Activated CD4-positive, alpha-beta memory T cell treated with anti-CD3 and anti-CD28 coated beads for 36 hours (primary cell): ENCODE results near the gene PLVAP. TPM values are rescaled to one million over a fixed set of nuclear protein-coding genes. Genes with fewer than 3 reads are reported as not detected.

Experiments used
- CTCF ChIA-PET: fragments of 350-600 bp; sonication (Branson Sonifier 250); formaldehyde crosslinking; loops from one replicate; lab custom pipeline; 2021; ENCODE audit warnings: antibody characterized with exemption, inconsistent platforms; lab: Charles Lee
- POLR2A ChIA-PET: fragments of 350-600 bp; sonication (Branson Sonifier 250); formaldehyde crosslinking; loops from one replicate; lab custom pipeline; 2021; ENCODE audit warnings: antibody characterized with exemption; lab: Charles Lee
- DNase-seq: peaks from one replicate; pipeline ENCODE4 v3.0.0-alpha.2; 2020
- H3K27ac Mint-ChIP-seq: one replicate; pipeline ENCODE4 v1.8.0; 2021; ENCODE audit warnings: mixed read lengths
- H3K27me3 Mint-ChIP-seq: one replicate; pipeline ENCODE4 v1.8.0; 2021; ENCODE audit warnings: mixed read lengths
- H3K36me3 Mint-ChIP-seq: one replicate; pipeline ENCODE4 v1.8.0; 2021; ENCODE audit warnings: mixed read lengths
- H3K4me1 Mint-ChIP-seq: one replicate; pipeline ENCODE4 v1.8.0; 2021; ENCODE audit warnings: low read depth, mixed read lengths
- H3K4me3 Mint-ChIP-seq: one replicate; pipeline ENCODE4 v1.8.0; 2021; ENCODE audit warnings: mild to moderate bottlenecking, mixed read lengths
- H3K9me3 Mint-ChIP-seq: one replicate; pipeline ENCODE4 v1.8.0; 2021; ENCODE audit warnings: mixed read lengths
- intact Hi-C: fragments of 100-400 bp; cut with micrococcal nuclease; formaldehyde crosslinking; loops from one replicate; pipeline ENCODE4 v1.15.1; 2023
- total RNA-seq, 2 experiments: library from RNA; stranded (reverse); gene quantifications; one replicate each; pipeline ENCODE4 v1.2.3, GENCODE V29; 2021

PLVAP gene
- total RNA-seq, 2 experiments from 2014 or later = 0.14 TPM; not detected in 1

DNA sequence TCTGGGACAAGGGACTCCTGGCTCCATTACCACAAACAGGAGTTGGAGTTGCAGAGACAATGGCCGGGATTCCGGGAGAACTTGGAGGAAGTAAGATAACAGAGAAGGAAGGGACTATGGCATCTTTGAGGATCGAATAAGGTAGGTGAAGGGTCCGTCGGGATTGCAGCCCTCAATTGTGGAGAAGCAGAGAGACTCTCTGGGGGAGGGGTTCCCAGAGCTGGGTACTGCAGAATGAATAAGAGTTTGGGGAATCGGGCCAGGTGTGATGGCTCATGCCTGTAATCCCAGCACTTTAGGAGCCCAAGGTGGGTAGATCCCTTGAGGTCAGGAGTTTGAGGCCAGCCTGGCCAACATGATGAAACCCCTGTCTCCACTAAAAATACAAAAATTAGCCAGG is 24.5 kb upstream of the PLVAP start:
- CTCF ChIA-PET = interaction anchor here (2.1 kb wide), 1 partner anchor 12 kb away, joined by 6 read pairs; no protein-coding TSS in a partner anchor
- intact Hi-C loops = loop anchor here (2.0 kb wide), 1 partner anchor 69 kb away; the partner anchor contains the start of gene SLC27A1

DNA sequence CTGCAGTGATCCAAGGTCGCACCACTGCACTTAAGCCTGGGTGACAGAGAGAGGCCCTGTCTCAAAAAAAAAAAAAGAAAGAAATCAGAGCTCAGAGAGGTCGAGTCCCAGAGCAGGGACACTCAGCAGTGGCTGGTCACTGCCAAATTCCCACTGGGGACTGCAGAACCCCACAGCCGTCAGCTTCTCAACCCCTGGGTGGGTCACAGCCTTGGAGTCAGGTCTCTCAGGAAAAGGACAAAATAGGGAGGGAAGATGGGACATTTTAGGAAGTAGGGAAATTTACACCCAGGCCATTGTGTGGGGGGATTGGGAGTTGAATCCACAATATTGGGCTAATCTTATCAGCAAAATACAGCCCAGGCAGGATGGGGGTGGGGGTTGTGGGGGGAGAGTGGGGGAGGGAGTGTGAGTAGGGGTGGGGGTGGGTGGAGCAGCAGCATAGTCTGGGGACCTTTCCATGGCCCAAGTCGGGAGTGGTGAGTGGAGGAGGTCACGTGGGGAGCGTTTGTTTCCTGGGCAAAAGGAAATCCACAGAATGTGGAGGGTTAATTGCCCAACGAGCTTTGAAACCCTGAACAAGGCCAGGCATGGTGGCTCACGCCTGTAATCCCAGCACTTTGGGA is 21.9 kb upstream of the PLVAP start:
- ChIA-PET POLR2A (interaction anchor here (0.6 kb wide), 1 partner anchor 72 kb away, joined by 3 read pairs; no protein-coding TSS in a partner anchor), CTCF (interaction anchor here (1.2 to 1.7 kb wide), 2 partner anchors 13 to 66 kb away, joined by 4 to 6 read pairs; no protein-coding TSS in a partner anchor)
- Mint-ChIP-seq H3K36me3 (peaks cover 16% of the 10 kb centered on the region), H3K27ac (no peak overlapping the region), H3K4me1 (peaks cover 20% of the 10 kb centered on the region), H3K9me3 (no peaks in the 10 kb centered on the region), H3K4me3 (no peak overlapping the region), H3K27me3 (no peaks in the 10 kb centered on the region)
- DNase-seq = no peak
- intact Hi-C loops = no loop called here

More for the DNA sequence above, 24.5 kb upstream of the PLVAP start:
- Mint-ChIP-seq H3K4me3 (no peak overlapping the region), H3K27ac (no peak overlapping the region), H3K9me3 (no peaks in the 10 kb centered on the region), H3K4me1 (peaks cover 16% of the 10 kb centered on the region), H3K36me3 (peaks cover 22% of the 10 kb centered on the region), H3K27me3 (no peaks in the 10 kb centered on the region)
- DNase-seq = no peak
- POLR2A ChIA-PET = no interaction called here

DNA sequence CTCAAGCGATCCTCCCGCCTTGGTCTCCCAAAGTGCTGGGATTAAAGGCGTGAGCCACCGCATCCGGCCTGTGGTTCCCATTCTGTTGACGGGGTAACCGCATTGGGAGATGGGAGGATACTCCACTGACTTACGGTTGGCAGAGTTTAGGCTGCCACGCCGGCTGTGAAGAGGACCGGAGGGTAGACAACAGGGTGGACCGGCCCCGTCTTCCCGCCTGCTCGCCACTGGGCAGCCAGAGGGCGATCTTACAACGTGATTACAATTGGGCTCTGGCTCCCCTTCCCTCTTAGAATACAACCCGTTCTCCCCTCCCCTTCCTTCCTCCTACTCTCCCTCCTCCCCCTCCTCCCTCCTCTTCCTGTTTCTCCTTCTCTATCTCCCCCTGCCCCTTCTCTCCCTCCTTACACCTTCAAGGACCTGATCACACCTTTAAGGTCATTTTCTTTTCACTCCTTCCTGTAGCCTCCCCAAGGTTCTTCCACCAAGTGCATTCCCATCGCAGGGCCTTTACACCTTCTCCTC is 17.8 kb upstream of the PLVAP start:
- ChIA-PET POLR2A (interaction anchor here (1.2 kb wide), 1 partner anchor 12 kb away, joined by 4 read pairs; no protein-coding TSS in a partner anchor), CTCF (interaction anchor here (0.6 to 2.1 kb wide), 12 partner anchors 8 to 135 kb away, joined by 3 to 8 read pairs (median 3); no protein-coding TSS in a partner anchor)
- intact Hi-C loops = loop anchor here (1.0 kb wide), 2 partner anchors 24 to 71 kb away; no protein-coding TSS in a partner anchor
- H3K36me3 Mint-ChIP-seq = peaks cover 7% of the 10 kb centered on the region
- peaks cover 26% of the 10 kb centered on the region for H3K4me1 Mint-ChIP-seq
- no peaks in the 10 kb centered on the region for H3K9me3 Mint-ChIP-seq
- DNase-seq = peak; percentile 85
- no peaks in the 10 kb centered on the region for H3K27me3 Mint-ChIP-seq
- peak overlapping the region; percentile 64 for H3K27ac Mint-ChIP-seq
- H3K4me3 Mint-ChIP-seq = no peak overlapping the region

DNA sequence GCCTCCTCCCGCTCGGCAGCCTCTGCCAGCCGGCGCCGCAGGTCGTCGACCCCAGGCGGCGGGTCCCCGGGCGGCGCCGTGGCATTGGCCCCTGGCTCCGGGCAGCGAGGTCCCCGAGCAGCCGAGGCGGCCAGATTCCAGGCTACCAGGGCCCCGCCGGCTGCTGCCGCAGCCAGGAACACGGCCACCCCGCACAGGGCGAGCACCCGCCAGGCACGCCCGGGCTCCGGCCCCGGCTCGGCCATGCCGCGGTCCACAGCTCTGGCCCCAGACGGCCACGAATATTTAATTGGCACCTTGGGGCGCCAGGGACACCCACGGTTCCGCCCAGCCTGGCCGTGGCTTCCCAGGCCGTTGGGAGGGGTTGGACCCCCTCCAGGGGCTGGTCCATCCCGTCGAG is 16.8 kb upstream of the PLVAP start, which contains the start of gene CCDC194:
Gene CCDC194 (minus strand): TSS at position 283 of the 400 bp plus-strand sequence. CDS start 38 bp downstream, at position 245.
- ChIA-PET POLR2A (no interaction called here), CTCF (interaction anchor here (0.7 to 2.1 kb wide), 9 partner anchors 8 to 102 kb away, joined by 3 to 8 read pairs (median 3); no protein-coding TSS in a partner anchor)
- no peaks in the 10 kb centered on the region for H3K27me3 Mint-ChIP-seq
- intact Hi-C loops = no loop called here
- H3K4me1 Mint-ChIP-seq = peaks cover 26% of the 10 kb centered on the region
- H3K27ac Mint-ChIP-seq = peak within 1 kb of the TSS; percentile 64
- H3K36me3 Mint-ChIP-seq = peaks cover 6% of the 10 kb centered on the region
- DNase-seq = no peak
- no peak within 1 kb of the TSS for H3K4me3 Mint-ChIP-seq
- H3K9me3 Mint-ChIP-seq = no peaks in the 10 kb centered on the region

GRCh38 chr19:17393002-17393401 is 15.9 kb upstream of the PLVAP start:
- CTCF ChIA-PET = interaction anchor here (1.2 kb wide), 1 partner anchor 73 kb away, joined by 3 read pairs; no protein-coding TSS in a partner anchor
- Mint-ChIP-seq H3K4me1 (peaks cover 26% of the 10 kb centered on the region), H3K4me3 (no peak overlapping the region), H3K27ac (no peak overlapping the region), H3K9me3 (no peaks in the 10 kb centered on the region), H3K36me3 (peaks cover 4% of the 10 kb centered on the region), H3K27me3 (no peaks in the 10 kb centered on the region)
- DNase-seq = no peak
- POLR2A ChIA-PET = interaction anchor here (0.6 kb wide), 1 partner anchor 12 kb away, joined by 3 read pairs; the partner anchor contains the start of gene BST2
- intact Hi-C loops = no loop called here

- ChIA-PET CTCF (interaction anchor here (0.5 to 3.0 kb wide), 8 partner anchors 14 to 131 kb away, joined by 3 to 9 read pairs (median 4); partner anchors contain the start of genes BST2 and MVB12A), POLR2A (interaction anchor here (0.6 to 1.0 kb wide), 2 partner anchors 57 to 97 kb away, joined by 3 read pairs; partner anchors contain the start of gene ANO8)
- H3K27ac Mint-ChIP-seq = peak overlapping the region; percentile 5
- H3K4me3 Mint-ChIP-seq = peak overlapping the region; percentile 63
- H3K9me3 Mint-ChIP-seq = no peaks in the 10 kb centered on the region
- intact Hi-C loops = loop anchor here (2.0 kb wide), 1 partner anchor 57 kb away; the partner anchor contains the start of gene ANO8
- peaks cover 26% of the 10 kb centered on the region for H3K4me1 Mint-ChIP-seq
- H3K27me3 Mint-ChIP-seq = no peaks in the 10 kb centered on the region
- DNase-seq = no peak
- H3K36me3 Mint-ChIP-seq = no peaks in the 10 kb centered on the region
These were observed 14.4 kb upstream of the PLVAP start for GRCh38 chr19:17391371-17392151.

- Mint-ChIP-seq H3K27ac (no peak overlapping the region), H3K9me3 (no peaks in the 10 kb centered on the region), H3K27me3 (no peaks in the 10 kb centered on the region), H3K4me3 (peak overlapping the region; percentile 81), H3K4me1 (peaks cover 26% of the 10 kb centered on the region), H3K36me3 (no peaks in the 10 kb centered on the region)
- ChIA-PET CTCF (interaction anchor here (0.5 to 3.0 kb wide), 9 partner anchors 15 to 130 kb away, joined by 3 to 11 read pairs (median 3); partner anchors contain the start of genes BST2 and MVB12A), POLR2A (interaction anchor here (1.0 kb wide), 1 partner anchor 56 kb away, joined by 3 read pairs; the partner anchor contains the start of gene ANO8)
- intact Hi-C loops = loop anchor here (2.0 kb wide), 1 partner anchor 56 kb away; the partner anchor contains the start of gene ANO8
- peak; percentile 94 for DNase-seq
These were observed 13.7 kb upstream of the PLVAP start for GRCh38 chr19:17390665-17391370.

GRCh38 chr19:17389957-17390664 is 13.0 kb upstream of the PLVAP start:
- Mint-ChIP-seq H3K4me1 (peaks cover 23% of the 10 kb centered on the region), H3K4me3 (peak overlapping the region; percentile 81), H3K36me3 (no peaks in the 10 kb centered on the region), H3K27ac (no peak overlapping the region), H3K9me3 (no peaks in the 10 kb centered on the region), H3K27me3 (no peaks in the 10 kb centered on the region)
- no peak for DNase-seq
- intact Hi-C loops = loop anchor here (2.0 kb wide), 1 partner anchor 55 kb away; the partner anchor contains the start of gene ANO8
- CTCF ChIA-PET = interaction anchor here (0.6 to 3.0 kb wide), 9 partner anchors 11 to 206 kb away, joined by 3 to 11 read pairs (median 3); partner anchors contain the start of gene MVB12A
- POLR2A ChIA-PET = no interaction called here

GRCh38 chr19:17389288-17389687 is 12.1 kb upstream of the PLVAP start:
- no peak for DNase-seq
- peaks cover 17% of the 10 kb centered on the region for H3K4me1 Mint-ChIP-seq
- no peak overlapping the region for H3K4me3 Mint-ChIP-seq
- POLR2A ChIA-PET = interaction anchor here (1.1 kb wide), 1 partner anchor 55 kb away, joined by 3 read pairs; no protein-coding TSS in a partner anchor
- no peaks in the 10 kb centered on the region for H3K36me3 Mint-ChIP-seq
- no peaks in the 10 kb centered on the region for H3K9me3 Mint-ChIP-seq
- no peak overlapping the region for H3K27ac Mint-ChIP-seq
- intact Hi-C loops = no loop called here
- no peaks in the 10 kb centered on the region for H3K27me3 Mint-ChIP-seq
- CTCF ChIA-PET = interaction anchor here (0.6 to 2.6 kb wide), 13 partner anchors 12 to 134 kb away, joined by 3 to 11 read pairs (median 3); partner anchors contain the start of genes MRPL34 and MVB12A
